GM21786 (cell line): Measurements from ENCODE around the gene RPL36.
"Not testable (repeated sequence)": the region's sequence is repeated elsewhere in the genome, so short reads cannot be mapped to it uniquely, and the experiment has no call there.

ENCODE experiments used
- ATAC-seq: cut with Tn5 transposase; IDR thresholded peaks from one replicate; pipeline ENCODE4 v1.9.1; 2021; ENCODE audit not compliant: unreplicated experiment

RPL36 gene

GRCh38 chr19:5688262-5688881, 1.7 kb upstream of the RPL36 start:
- not testable (repeated sequence) for ATAC-seq

DNA sequence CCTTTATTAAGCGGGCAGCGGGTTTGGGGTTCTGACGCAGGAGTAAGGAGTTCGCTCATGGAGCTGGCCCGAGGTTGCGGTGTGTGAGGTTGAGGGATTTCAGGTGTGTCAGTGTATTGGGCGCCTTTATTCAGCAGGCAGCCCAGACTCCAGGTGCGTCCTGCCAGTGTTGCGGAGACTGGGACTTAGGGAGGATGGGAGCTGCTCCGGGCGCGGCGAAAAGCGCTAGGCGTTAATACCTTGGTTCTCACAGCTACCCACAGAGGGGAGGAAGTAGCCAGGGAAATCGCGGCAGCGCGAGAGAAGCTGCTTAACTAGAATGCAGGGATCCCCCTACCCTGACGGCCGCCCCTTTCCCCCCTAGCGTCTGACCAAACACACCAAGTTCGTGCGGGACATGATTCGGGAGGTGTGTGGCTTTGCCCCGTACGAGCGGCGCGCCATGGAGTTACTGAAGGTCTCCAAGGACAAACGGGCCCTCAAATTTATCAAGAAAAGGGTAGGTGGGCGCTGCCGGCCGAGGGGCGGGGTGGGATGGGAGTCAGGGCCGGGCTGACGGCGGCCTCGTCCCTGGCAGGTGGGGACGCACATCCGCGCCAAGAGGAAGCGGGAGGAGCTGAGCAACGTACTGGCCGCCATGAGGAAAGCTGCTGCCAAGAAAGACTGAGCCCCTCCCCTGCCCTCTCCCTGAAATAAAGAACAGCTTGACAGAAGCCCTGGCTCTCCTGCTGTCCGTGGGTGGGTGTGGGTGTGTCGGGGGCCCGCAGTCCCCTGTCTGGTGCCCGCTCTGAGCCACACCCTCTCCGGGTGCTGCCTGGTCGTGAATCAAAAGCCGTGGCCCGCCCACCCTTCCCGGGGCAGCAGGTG, 1.1 kb downstream of the RPL36 start:
- no peak for ATAC-seq

DNA sequence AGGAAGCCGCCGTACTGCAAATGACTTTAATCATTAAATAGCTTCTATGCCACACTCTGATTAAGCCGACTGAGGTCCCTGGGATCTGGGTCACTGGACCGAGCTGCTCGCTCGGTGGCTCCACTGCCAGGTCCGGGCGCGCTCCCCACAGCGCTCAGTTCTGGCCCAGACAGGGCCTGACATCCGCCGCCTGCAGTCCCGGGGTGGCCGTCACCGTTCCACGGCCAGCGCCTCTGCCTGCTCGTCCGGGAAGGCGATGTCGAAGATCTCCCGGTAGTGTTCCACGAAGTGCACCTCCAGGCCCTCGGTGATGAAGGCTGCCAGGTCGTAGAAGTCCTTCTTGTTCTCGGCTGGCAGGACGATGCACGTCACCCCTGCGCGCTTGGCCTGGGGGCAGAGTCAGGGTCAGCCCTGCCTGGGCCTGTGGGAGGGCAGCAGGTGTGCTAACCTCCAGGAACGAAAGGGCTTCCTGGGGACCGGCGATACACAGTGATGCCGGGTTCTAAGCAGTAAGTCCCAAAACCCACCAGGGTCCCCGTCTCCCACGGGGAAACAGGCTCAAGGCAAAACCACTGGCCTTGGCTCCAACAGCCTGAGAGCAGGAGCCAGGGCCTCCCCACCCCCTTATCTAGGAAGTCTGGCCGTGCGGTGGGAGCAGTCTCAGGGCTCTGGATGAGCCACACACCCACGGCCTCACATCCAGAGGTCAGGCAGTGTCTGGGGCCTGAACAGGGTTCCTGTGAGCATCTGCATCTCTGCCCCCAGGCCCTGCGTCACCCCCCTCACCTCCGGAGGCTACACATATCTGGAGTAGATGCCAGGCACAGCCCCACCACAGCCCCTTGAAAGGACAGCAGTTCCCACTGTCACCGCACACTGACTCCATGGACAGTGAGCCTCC, 2.0 kb downstream of the RPL36 start:
- no peak for ATAC-seq

DNA sequence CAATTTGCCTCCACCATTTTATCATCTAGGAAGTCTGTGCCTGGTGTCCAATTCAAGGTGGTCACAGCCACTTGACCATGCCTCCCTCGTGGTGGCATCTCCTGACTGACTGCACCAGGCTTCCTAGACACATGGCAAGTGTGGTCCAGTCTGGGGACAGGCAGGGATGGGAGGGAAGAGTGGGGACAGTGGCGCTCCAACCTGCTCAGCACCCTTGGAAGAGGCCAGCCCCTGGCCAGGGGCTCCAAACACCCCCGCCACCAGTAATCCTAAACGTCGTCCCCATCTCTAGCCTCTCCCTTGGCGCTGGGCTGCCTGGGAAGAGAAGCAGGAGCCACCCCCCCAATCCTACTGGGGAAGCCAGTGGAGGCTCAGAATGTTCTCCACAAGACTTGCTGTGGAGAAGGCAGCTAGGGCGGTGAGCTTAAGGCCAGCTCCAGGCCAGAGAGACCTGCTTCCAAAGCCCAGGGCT, 2.7 kb downstream of the RPL36 start:
- ATAC-seq, result no peak

GRCh38 chr19:5693195-5694166, 3.4 kb downstream of the RPL36 start:
- ATAC-seq, result no peak

DNA sequence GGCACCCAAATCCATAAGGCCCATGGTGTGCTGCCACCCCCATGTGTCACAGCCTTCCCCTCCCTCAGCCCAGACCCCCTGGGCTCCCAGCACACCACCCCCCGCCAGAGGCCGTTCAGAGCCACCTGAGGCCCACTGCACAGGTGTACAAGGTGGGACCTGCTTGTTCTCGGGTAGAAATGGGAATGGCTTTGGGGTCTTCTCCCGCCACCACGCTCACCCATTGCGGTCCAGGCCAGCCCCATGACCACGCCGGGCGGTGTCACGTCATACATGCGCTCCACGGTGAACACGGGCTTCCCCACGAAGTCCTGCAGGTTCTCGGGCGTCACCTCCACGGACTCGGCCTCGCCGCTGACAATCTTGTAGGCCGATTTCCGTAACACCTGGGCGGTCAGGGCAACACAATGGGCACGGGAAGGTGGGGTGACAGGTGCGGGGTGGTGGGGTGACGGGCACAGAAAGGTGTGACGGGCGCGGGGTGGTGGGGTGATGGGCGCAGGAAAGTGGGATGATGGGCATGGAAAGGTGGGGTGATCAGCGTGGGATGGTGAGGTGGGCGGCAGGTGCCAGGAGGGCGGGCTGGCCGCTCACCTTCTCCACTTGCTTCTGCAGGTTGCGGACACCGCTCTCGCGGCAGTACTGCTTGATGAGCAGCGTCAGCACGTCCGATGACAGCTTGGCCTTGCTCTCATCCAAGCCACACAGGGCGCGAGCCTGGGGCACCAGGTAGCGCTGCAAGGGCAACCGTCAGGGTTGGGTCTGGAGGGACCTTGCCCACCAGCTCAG, 4.3 kb downstream of the RPL36 start:
- ATAC-seq, result no peak

- ATAC-seq, result no peak
Observed at GRCh38 chr19:5694956-5695648, 5.0 kb downstream of the RPL36 start.

- ATAC-seq, result no peak
Observed at GRCh38 chr19:5695649-5696195, 5.6 kb downstream of the RPL36 start.

GRCh38 chr19:5696196-5697021, 6.3 kb downstream of the RPL36 start:
- no peak for ATAC-seq

DNA sequence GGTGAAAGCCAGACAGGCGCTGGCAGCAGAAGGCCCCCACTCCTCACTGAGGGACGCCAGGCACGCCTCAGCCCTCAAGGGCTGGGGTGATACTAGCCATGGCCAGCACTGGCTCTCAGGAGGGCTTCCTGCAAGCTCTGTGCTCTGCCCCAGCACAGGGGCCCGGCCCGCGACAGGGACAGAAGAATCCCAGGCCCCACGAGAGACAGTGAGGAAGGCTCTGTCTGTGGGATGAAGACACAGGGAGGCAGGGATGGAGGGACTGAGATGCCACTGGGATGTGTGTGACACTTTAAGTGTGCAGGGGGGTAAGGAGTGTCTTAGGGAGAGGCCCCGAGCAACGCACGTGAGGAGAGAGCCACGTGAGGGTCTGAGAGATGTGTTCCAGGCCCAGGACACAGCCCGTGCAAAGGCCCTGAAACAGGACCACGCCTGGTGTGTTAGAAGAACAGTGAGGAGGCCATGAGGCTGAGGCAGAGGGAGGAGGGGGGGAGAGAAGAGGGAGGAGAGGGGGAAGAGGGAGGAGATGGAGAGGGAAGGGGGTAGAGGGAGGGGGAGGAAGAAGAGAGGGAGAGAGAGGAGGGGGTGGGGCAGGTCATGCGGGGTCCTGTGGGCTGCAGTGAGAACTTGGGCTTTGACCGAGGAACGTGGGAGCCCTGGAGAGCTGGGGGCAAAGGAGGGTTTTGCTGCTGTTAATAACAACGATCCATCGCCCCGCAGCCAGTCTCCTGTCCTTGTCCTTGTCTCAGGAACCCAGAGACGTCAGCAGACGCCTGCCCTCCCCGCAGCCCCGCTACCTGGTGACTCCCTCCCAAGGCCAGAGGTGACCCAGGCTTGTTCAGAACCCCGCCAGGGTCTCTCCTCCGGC, 7.2 kb downstream of the RPL36 start:
- no peak for ATAC-seq

DNA sequence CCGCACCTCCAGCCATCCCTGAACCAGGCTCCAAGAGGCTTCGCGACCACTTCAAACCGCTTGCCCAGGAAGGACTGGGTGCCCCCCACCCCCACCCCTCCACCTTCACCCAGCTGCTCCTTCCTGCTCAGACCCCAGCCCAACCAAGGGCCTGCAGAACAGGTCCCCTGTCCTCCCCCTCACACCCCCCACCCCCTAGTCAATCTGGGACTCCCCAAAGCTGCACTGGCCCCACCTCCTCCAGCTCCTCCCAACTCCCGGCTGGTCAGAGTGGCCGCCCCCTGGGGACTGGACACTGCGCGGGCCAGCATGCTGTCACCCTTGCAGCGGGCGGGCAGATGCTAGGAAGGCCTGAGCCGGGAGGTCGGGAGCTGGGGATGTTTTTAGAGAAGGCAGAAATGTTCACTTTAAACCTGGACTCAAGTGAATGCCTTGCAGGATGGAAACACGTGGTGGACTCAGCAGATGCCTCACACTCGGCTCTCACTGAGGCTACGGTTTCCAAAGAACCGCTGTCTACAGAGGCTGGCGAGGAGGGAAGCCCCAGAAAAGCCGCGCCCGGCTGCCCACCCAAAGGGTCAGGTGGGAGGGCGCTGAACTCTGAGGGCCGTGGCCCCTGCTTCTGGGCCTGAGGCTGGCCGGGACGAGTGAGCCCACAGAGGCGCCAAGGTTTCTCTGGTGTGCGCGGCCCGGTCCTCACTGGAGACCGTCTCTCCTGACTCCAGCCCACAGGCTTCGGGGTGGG, 8.0 kb downstream of the RPL36 start:
- ATAC-seq, result no peak

DNA sequence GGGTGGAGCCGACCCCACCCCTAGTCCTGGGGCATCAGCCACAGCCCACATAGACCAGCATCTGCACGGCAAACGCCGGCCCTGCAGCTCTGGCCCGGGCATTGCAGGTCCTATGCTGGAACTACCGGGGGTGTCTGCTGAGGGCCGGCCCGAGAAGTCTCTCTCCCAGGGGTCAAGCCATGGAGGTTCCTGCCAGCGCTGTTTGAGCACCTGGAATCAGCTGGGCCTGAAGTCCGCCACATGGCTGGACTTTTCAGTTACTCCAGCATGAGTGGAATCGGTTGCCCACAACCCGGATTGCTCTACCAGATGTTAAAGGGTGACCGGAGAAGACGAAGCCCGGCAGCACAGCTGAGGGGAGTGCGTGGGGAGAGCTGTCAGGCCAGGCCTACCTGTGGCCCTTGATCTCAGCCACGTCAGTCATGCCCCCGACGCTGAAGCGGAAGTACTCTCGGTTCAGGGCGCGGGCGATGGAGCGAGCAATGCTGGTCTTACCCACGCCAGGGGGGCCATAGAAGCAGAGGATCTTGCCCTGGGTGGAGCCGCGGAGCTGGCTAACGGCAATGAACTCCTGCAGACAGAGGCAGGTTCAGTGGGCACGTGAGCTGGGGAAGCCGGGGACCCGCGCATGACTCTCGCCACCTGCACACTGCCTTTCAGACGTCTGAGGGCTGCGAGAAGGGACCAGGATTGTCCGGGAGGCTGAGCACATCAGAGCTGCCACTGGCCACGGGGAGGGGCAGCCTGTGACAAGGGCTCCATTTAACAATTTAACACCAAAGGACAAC, 8.7 kb downstream of the RPL36 start:
- ATAC-seq, result no peak

DNA sequence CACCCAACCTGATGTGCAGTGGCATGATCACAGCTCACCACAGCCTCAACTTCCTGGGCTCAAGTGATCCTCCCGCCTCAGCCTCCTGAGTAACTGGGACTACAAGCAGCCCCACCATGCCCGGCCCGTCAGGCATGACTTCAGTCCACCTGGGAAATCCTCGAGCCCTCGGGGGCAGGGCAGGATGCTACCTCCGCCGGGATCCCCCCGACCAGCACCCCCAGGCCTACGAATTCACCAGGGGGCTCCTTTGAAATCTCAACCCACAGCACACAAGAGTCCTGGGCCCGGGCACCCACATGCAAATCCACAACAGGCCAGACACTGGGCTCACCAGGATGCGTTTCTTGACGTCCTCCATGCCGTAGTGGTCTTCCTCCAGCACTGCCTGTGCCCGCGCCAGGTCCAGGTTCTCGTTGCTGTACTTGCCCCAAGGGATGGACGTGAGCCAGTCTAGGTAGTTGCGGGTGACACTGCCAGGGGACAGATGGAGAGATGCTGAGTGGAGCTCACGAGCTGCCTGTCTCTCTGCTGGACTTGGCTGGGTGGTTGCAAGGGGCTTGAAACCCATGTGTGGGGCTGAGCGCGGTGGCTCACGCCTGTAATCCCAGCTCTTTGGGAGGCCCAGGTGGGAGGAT, 10.5 kb downstream of the RPL36 start:
- ATAC-seq, result no peak

DNA sequence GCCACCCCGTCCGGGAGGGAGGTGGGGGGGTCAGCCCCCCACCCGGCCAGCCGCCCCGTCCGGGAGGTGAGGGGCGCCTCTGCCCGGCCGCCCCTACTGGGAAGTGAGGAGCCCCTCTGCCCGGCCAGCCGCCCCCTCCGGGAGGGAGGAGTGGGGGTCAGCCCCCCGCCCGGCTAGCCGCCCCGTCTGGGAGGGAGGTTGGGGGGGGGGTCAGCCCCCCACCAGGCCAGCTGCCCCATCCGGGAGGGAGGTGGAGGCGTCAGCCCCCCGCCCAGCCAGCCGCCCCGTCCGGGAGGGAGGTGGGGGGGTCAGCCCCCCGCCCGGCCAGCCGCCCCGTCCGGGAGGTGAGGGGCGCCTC, 11.9 kb downstream of the RPL36 start:
- not testable (repeated sequence) for ATAC-seq
